Esophagus squamous epithelium (tissue), 4 donors: ENCODE data around the gene MAPK1IP1L.

Source experiments
- POLR2A ChIP-seq, 4 donors: fragments of 450-650 bp; IDR thresholded peaks; one replicate each; pipeline ENCODE4 v1.6.1; 2017; ENCODE audit warnings: antibody characterized with exemption in 4 of 4, mild to moderate bottlenecking in 4 of 4, moderate library complexity in 3 of 4
- TF ChIP-seq, protein P1 (sequence below), 6 experiments: fragments of 450-650 bp in 4 of 6; fragments of 200-600 bp in 2 of 6; sonication (generic) in 2 of 6; IDR thresholded peaks; one replicate each; pipeline ENCODE4 v1.5.1; 2016 to 2019; ENCODE audit warnings: antibody characterized with exemption in 6 of 6, mild to moderate bottlenecking in 4 of 6, moderate library complexity in 4 of 6

DNA sequence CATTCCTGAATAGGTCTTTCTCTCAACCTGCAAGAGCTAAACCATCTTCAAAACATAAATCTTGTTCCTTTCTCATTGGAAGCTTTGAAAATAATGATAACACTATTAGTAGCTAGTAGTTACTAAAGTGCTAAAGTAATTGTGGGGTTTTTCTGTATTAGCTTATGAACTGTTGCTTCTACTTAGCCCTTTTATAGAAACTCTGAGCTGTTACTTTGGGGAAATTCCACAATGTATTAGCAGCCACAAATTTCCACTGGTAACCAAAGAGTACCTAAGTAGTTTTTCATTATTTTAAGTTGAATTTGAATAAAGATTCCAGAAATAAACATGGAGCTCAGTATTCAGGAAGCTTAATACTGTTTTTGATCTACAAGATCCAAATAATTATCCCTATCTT, 6.4 kb upstream of the MAPK1IP1L start:
- TF ChIP-seq, protein P1, sequence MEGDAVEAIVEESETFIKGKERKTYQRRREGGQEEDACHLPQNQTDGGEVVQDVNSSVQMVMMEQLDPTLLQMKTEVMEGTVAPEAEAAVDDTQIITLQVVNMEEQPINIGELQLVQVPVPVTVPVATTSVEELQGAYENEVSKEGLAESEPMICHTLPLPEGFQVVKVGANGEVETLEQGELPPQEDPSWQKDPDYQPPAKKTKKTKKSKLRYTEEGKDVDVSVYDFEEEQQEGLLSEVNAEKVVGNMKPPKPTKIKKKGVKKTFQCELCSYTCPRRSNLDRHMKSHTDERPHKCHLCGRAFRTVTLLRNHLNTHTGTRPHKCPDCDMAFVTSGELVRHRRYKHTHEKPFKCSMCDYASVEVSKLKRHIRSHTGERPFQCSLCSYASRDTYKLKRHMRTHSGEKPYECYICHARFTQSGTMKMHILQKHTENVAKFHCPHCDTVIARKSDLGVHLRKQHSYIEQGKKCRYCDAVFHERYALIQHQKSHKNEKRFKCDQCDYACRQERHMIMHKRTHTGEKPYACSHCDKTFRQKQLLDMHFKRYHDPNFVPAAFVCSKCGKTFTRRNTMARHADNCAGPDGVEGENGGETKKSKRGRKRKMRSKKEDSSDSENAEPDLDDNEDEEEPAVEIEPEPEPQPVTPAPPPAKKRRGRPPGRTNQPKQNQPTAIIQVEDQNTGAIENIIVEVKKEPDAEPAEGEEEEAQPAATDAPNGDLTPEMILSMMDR (IDR thresholded peaks at IDR 0.05), result no peak
- TF ChIP-seq POLR2A (IDR thresholded peaks at IDR 0.05), result no peak
